NCI-H510A treated with DMSO at 0.1 percent for 48 hours (cell line): Measurements from ENCODE around the gene FAM171A1.
"Not testable (repeated sequence)": the region's sequence is repeated elsewhere in the genome, so short reads cannot be mapped to it uniquely, and the experiment has no call there.

Experiments used
- DNase-seq: peaks from one replicate; lab custom pipeline; 2025; lab: John Stamatoyannopoulos, UW

The FAM171A1 gene

GRCh38 chr10:15280974-15281373 lies 90.1 kb downstream of the FAM171A1 start:
- DNase-seq, result no peak

GRCh38 chr10:15280462-15280861 lies 90.6 kb downstream of the FAM171A1 start:
- DNase-seq, result no peak

- DNase-seq, result no peak
Observed at GRCh38 chr10:15279236-15279635, 91.9 kb downstream of the FAM171A1 start.

- no peak for DNase-seq
Observed at GRCh38 chr10:15278786-15279185, 92.3 kb downstream of the FAM171A1 start.

GRCh38 chr10:15276039-15276438 lies 95.0 kb downstream of the FAM171A1 start:
- not testable (repeated sequence) for DNase-seq

GRCh38 chr10:15269838-15270237 lies 101.3 kb downstream of the FAM171A1 start:
- DNase-seq, result not testable (repeated sequence)

GRCh38 chr10:15267496-15267895 lies 103.6 kb downstream of the FAM171A1 start:
- DNase-seq, result no peak

GRCh38 chr10:15266117-15266516 lies 105.0 kb downstream of the FAM171A1 start:
- no peak for DNase-seq

- no peak for DNase-seq
Observed at GRCh38 chr10:15265558-15265957, 105.5 kb downstream of the FAM171A1 start.

- no peak for DNase-seq
Observed at GRCh38 chr10:15265056-15265455, 106.0 kb downstream of the FAM171A1 start.

- no peak for DNase-seq
Observed at GRCh38 chr10:15263657-15264323, 107.3 kb downstream of the FAM171A1 start.

- no peak for DNase-seq
Observed at GRCh38 chr10:15262036-15262713, 108.9 kb downstream of the FAM171A1 start.

GRCh38 chr10:15259136-15259535 lies 112.0 kb downstream of the FAM171A1 start:
- DNase-seq, result no peak

- no peak for DNase-seq
Observed at GRCh38 chr10:15258255-15258654, 112.8 kb downstream of the FAM171A1 start.

- DNase-seq, result no peak
Observed at GRCh38 chr10:15255961-15256360, 115.1 kb downstream of the FAM171A1 start.

GRCh38 chr10:15254808-15255648 lies 116.1 kb downstream of the FAM171A1 start:
- no peak for DNase-seq

- no peak for DNase-seq
Observed at GRCh38 chr10:15253951-15254807, 116.9 kb downstream of the FAM171A1 start.

GRCh38 chr10:15252396-15252795 lies 118.7 kb downstream of the FAM171A1 start:
- DNase-seq, result no peak

GRCh38 chr10:15251791-15252380 lies 119.2 kb downstream of the FAM171A1 start:
- DNase-seq, result no peak

- DNase-seq, result no peak
Observed at GRCh38 chr10:15245530-15245929, 125.6 kb downstream of the FAM171A1 start.

GRCh38 chr10:15244635-15245197 lies 126.4 kb downstream of the FAM171A1 start:
- no peak for DNase-seq
